Colonic mucosa (tissue), 4 donors: ENCODE data around the gene HLCS. TPM values are rescaled to one million over a fixed set of nuclear protein-coding genes. Genes with fewer than 3 reads are reported as not detected.

Source experiments
- DNase-seq: peaks from one replicate; pipeline ENCODE4 v3.0.0-alpha.2; 2020
- H3K27ac ChIP-seq: fragments of 200-600 bp; one replicate; pipeline ENCODE4 v1.8.0; 2021
- H3K27me3 ChIP-seq: fragments of 200-600 bp; one replicate; pipeline ENCODE4 v1.8.0; 2021
- H3K36me3 ChIP-seq: fragments of 200-600 bp; one replicate; pipeline ENCODE4 v1.8.0; 2021
- H3K4me1 ChIP-seq: fragments of 200-600 bp; one replicate; pipeline ENCODE4 v1.8.0; 2021; ENCODE audit warnings: mild to moderate bottlenecking
- H3K4me3 ChIP-seq: fragments of 200-600 bp; one replicate; pipeline ENCODE4 v1.8.0; 2021
- H3K9ac ChIP-seq, 2 donors: one replicate each; pipeline ENCODE4 v1.7.0; 2013; ENCODE audit warnings: control low read depth in 2 of 2, low read depth in 2 of 2, low read length in 2 of 2
- H3K9me3 ChIP-seq: fragments of 200-600 bp; one replicate; pipeline ENCODE4 v1.8.0; 2021
- CTCF ChIP-seq: fragments of 200-600 bp; IDR thresholded peaks from one replicate; pipeline ENCODE4 v1.8.0; 2022; ENCODE audit warnings: antibody characterized with exemption, mild to moderate bottlenecking
- intact Hi-C: fragments of 100-400 bp; cut with DNase I; formaldehyde crosslinking; loops from one replicate; pipeline ENCODE4 v1.14.1; 2022
- total RNA-seq, 2 donors: library from RNA; stranded (reverse); fragmentation: NEBNext Ultra II Directional in 1 of 2; extraction: Animal tissue kit (Norgen Biotek cat#: 25700) in 1 of 2; gene quantifications; one replicate each; pipeline ENCODE4 v1.2.1, GENCODE V29; 2021
- donor health status: healthy.
- donor health status: DM: no; HTN: no; CAD: no.
- donor health status: DM: no; HTN: no; CAD: no.

The HLCS gene
- total RNA-seq, 2 donors from 2014 or later, result 10.8 to 11.4 TPM

GRCh38 chr21:36910581-36911307 lies 55.7 kb downstream of the HLCS start:
- DNase-seq, result no peak
- TF ChIP-seq CTCF, result no peak
- Histone ChIP-seq H3K27me3 (no peaks in the 10 kb centered on the region), H3K9ac (no peak overlapping the region), H3K9me3 (no peaks in the 10 kb centered on the region), H3K4me1 (peaks cover 4% of the 10 kb centered on the region), H3K4me3 (no peak overlapping the region), H3K27ac (no peak overlapping the region), H3K36me3 (no peaks in the 10 kb centered on the region)
- intact Hi-C loops, result no loop called here

- H3K27ac ChIP-seq, result no peak overlapping the region
- TF ChIP-seq CTCF, result no peak
- H3K9me3 ChIP-seq, result no peaks in the 10 kb centered on the region
- H3K9ac ChIP-seq, result no peak overlapping the region
- peaks cover 4% of the 10 kb centered on the region for H3K4me1 ChIP-seq
- no peaks in the 10 kb centered on the region for H3K27me3 ChIP-seq
- DNase-seq, result no peak
- intact Hi-C loops, result no loop called here
- no peak overlapping the region for H3K4me3 ChIP-seq
- H3K36me3 ChIP-seq, result no peaks in the 10 kb centered on the region
These were observed 56.4 kb downstream of the HLCS start for GRCh38 chr21:36909901-36910561.

- peaks cover 4% of the 10 kb centered on the region for H3K4me1 ChIP-seq
- H3K4me3 ChIP-seq, result no peak overlapping the region
- intact Hi-C loops, result no loop called here
- no peak for DNase-seq
- no peak for TF ChIP-seq CTCF
- no peak overlapping the region for H3K9ac ChIP-seq
- H3K27ac ChIP-seq, result no peak overlapping the region
- H3K36me3 ChIP-seq, result no peaks in the 10 kb centered on the region
- H3K9me3 ChIP-seq, result no peaks in the 10 kb centered on the region
- no peaks in the 10 kb centered on the region for H3K27me3 ChIP-seq
These were observed 57.0 kb downstream of the HLCS start for GRCh38 chr21:36909423-36909822.

GRCh38 chr21:36908260-36908908 lies 58.1 kb downstream of the HLCS start:
- Histone ChIP-seq H3K36me3 (no peaks in the 10 kb centered on the region), H3K4me3 (no peak overlapping the region), H3K9ac (no peak overlapping the region), H3K27me3 (no peaks in the 10 kb centered on the region), H3K27ac (no peak overlapping the region), H3K4me1 (peaks cover 4% of the 10 kb centered on the region), H3K9me3 (no peaks in the 10 kb centered on the region)
- intact Hi-C loops, result no loop called here
- DNase-seq, result no peak
- TF ChIP-seq CTCF, result no peak

GRCh38 chr21:36904093-36904666 lies 62.3 kb downstream of the HLCS start:
- H3K4me1 ChIP-seq, result no peaks in the 10 kb centered on the region
- TF ChIP-seq CTCF, result no peak
- no peaks in the 10 kb centered on the region for H3K27me3 ChIP-seq
- H3K4me3 ChIP-seq, result no peak overlapping the region
- H3K9ac ChIP-seq, result no peak overlapping the region
- intact Hi-C loops, result no loop called here
- no peak overlapping the region for H3K27ac ChIP-seq
- no peaks in the 10 kb centered on the region for H3K36me3 ChIP-seq
- DNase-seq, result no peak
- H3K9me3 ChIP-seq, result no peaks in the 10 kb centered on the region
